ENCODE data around the gene CHRNA3.

GRCh38 chr15:78641749-78642275 is 21.0 kb upstream of the CHRNA3 start:
- TF ChIP-seq POLR2AphosphoS5 (IDR thresholded peaks at IDR 0.05; ENCODE audit: low read depth, low read length) (no peak), POLR2A (IDR thresholded peaks at IDR 0.05; ENCODE audit: low read depth, low read length) (no peak), TAF1 (IDR thresholded peaks at IDR 0.05; ENCODE audit: borderline replicate concordance, low read depth, low read length) (no peak)

All from GM12892 (cell line).